ENCODE results near the gene KIFAP3.
"Not testable (repeated sequence)": the region's sequence is repeated elsewhere in the genome, so short reads cannot be mapped to it uniquely, and the experiment has no call there.

KIFAP3 gene

DNA sequence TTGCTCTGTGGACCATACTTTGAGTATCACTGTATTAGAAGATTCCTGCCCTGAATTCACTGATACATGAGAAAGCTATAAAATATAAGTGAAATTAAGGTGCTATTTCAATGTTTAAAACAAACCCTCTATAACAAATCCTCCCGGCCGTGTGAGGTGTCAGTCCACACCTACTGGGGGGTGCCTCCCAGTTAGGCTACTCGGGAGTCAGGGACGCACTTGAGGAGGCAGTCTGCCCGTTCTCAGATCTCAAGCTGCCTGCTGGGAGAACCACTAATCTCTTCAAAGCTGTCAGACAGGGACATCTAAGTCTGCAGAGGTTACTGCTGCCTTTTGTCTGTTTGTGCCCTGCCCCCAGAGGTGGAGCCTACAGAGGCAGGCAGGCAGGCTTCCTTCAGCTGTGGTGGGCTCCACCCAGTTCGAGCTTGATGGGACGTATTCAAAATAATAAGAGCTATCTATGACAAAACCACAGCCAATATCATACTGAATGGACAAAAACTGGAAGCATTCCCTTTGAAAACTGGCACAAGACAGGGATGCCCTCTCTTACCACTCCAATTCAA lies 71.1 kb downstream of the KIFAP3 start:
- H2AFZ ChIP-seq (ENCODE audit: low read depth, low read length); H2BK12ac ChIP-seq (ENCODE audit: low read length in 2 of 2); H3K27ac ChIP-seq (ENCODE audit: low read length, poor library complexity, severe bottlenecking); H3K4me1 ChIP-seq (ENCODE audit: control insufficient read depth, insufficient read depth, low read depth, low read length); H3K14ac ChIP-seq (ENCODE audit: low read length in 2 of 2); H3K18ac ChIP-seq (ENCODE audit: low read depth in 1 of 2, low read length in 2 of 2); H3K4ac ChIP-seq (ENCODE audit: low read depth in 1 of 2, low read length in 2 of 2); H4K91ac ChIP-seq (ENCODE audit: low read length); H3K4me3 ChIP-seq (ENCODE audit: insufficient read depth in 1 of 2, low read depth in 1 of 2, low read length in 2 of 2); H3K23ac ChIP-seq (ENCODE audit: low read length in 2 of 2); H2BK15ac ChIP-seq (ENCODE audit: low read depth, poor library complexity, severe bottlenecking); H3K9me3 ChIP-seq (ENCODE audit: control insufficient read depth, low read length); DNase-seq; H2BK5ac ChIP-seq (ENCODE audit: low read depth, low read length, poor library complexity, severe bottlenecking); H3K79me1 ChIP-seq (replicated peaks; ENCODE audit: low read length, poor library complexity, severe bottlenecking); H3K36me3 ChIP-seq (ENCODE audit: control insufficient read depth in 1 of 2, insufficient read depth in 2 of 2, low read depth in 1 of 2, low read length in 2 of 2); H3K27me3 ChIP-seq (ENCODE audit: control insufficient read depth in 1 of 2, insufficient read depth in 1 of 2, low read length in 2 of 2); H2BK120ac ChIP-seq (ENCODE audit: low read depth, low read length); H4K8ac ChIP-seq (ENCODE audit: low read length); H2AK5ac ChIP-seq (ENCODE audit: low read length, severe bottlenecking); H3K4me2 ChIP-seq (ENCODE audit: low read length, poor library complexity, severe bottlenecking); H3K9ac ChIP-seq (ENCODE audit: low read length): not testable (repeated sequence)
- WGBS: 29% methylated on average over 6 of the region's 7 CpGs

DNA sequence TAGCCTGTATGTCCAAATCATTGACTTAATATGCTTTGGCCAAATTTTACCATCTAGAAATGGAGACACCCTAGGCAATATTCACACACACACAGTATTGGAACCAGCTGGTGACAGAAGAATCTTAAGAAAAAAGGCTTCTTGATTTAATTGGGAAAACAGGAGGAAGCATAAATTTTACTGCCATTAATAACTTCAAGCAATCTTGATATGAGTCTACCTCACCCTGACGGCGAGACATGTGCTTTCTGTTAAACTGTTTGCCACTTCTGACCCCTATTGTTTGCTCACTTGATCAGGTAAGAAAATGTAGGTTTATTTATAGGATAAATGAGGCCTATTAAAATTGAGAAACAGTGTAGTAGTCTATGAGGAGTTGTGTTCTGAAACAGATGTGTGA lies 73.2 kb downstream of the KIFAP3 start:
- Histone ChIP-seq H2BK5ac (ENCODE audit: low read depth, low read length, poor library complexity, severe bottlenecking) (no peak overlapping the region), H3K36me3 (ENCODE audit: control insufficient read depth in 1 of 2, insufficient read depth in 2 of 2, low read depth in 1 of 2, low read length in 2 of 2) (peaks cover 0 to 13% of the 10 kb centered on the region in 2 experiments), H3K79me1 (replicated peaks; ENCODE audit: low read length, poor library complexity, severe bottlenecking) (no peaks in the 10 kb centered on the region), H2BK120ac (ENCODE audit: low read depth, low read length) (no peak overlapping the region), H3K18ac (ENCODE audit: low read depth in 1 of 2, low read length in 2 of 2) (no peak overlapping the region), H2AFZ (ENCODE audit: low read depth, low read length) (no peak overlapping the region), H3K9me3 (ENCODE audit: control insufficient read depth, low read length) (no peaks in the 10 kb centered on the region), H3K4ac (ENCODE audit: low read depth in 1 of 2, low read length in 2 of 2) (no peak overlapping the region), H3K23ac (ENCODE audit: low read length in 2 of 2) (no peak overlapping the region), H4K8ac (ENCODE audit: low read length) (no peak overlapping the region), H2BK12ac (ENCODE audit: low read length in 2 of 2) (no peak overlapping the region), H2BK15ac (ENCODE audit: low read depth, poor library complexity, severe bottlenecking) (no peak overlapping the region), H3K27ac (ENCODE audit: low read length, poor library complexity, severe bottlenecking) (no peak overlapping the region), H3K4me2 (ENCODE audit: low read length, poor library complexity, severe bottlenecking) (no peak overlapping the region), H3K27me3 (ENCODE audit: control insufficient read depth in 1 of 2, insufficient read depth in 1 of 2, low read length in 2 of 2) (no peaks in the 10 kb centered on the region), H3K4me1 (ENCODE audit: control insufficient read depth, insufficient read depth, low read depth, low read length) (no peaks in the 10 kb centered on the region), H4K91ac (ENCODE audit: low read length) (no peak overlapping the region), H3K14ac (ENCODE audit: low read length in 2 of 2) (no peak overlapping the region), H2AK5ac (ENCODE audit: low read length, severe bottlenecking) (no peak overlapping the region), H3K4me3 (ENCODE audit: insufficient read depth in 1 of 2, low read depth in 1 of 2, low read length in 2 of 2) (no peak overlapping the region), H3K9ac (ENCODE audit: low read length) (peak overlapping the region; percentile 31)
- WGBS: 50% methylated on average over 2 of the region's 2 CpGs
- no peak for DNase-seq

DNA sequence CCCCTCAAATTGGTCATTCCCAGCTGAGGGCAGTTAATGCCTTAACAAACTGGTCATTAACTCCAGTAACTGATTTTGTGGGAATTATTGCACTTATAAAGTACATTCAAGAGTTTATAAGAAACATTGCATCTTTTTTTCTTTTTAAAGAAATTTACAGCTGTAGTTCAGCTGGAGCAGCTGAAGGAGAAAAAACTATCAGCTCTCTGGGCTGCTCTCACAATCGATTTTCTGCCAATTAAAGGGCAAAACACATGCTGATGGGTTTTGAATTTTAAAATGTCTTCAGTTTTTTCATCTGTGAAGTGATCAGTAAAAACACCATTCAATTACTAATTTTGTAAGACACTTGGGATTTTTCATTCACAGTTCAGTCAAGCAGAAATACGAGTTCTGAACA lies 74.7 kb downstream of the KIFAP3 start:
- Histone ChIP-seq H2AFZ (ENCODE audit: low read depth, low read length) (no peak overlapping the region), H3K4me2 (ENCODE audit: low read length, poor library complexity, severe bottlenecking) (no peak overlapping the region), H3K4me1 (ENCODE audit: control insufficient read depth, insufficient read depth, low read depth, low read length) (no peaks in the 10 kb centered on the region), H4K8ac (ENCODE audit: low read length) (no peak overlapping the region), H3K9me3 (ENCODE audit: control insufficient read depth, low read length) (no peaks in the 10 kb centered on the region), H3K18ac (ENCODE audit: low read depth in 1 of 2, low read length in 2 of 2) (no peak overlapping the region), H4K91ac (ENCODE audit: low read length) (no peak overlapping the region), H3K9ac (ENCODE audit: low read length) (peak overlapping the region; percentile 75), H2AK5ac (ENCODE audit: low read length, severe bottlenecking) (no peak overlapping the region), H2BK12ac (ENCODE audit: low read length in 2 of 2) (no peak overlapping the region), H2BK5ac (ENCODE audit: low read depth, low read length, poor library complexity, severe bottlenecking) (no peak overlapping the region), H3K23ac (ENCODE audit: low read length in 2 of 2) (no peak overlapping the region), H2BK15ac (ENCODE audit: low read depth, poor library complexity, severe bottlenecking) (no peak overlapping the region), H3K27ac (ENCODE audit: low read length, poor library complexity, severe bottlenecking) (no peak overlapping the region), H3K4me3 (ENCODE audit: insufficient read depth in 1 of 2, low read depth in 1 of 2, low read length in 2 of 2) (no peak overlapping the region), H3K79me1 (replicated peaks; ENCODE audit: low read length, poor library complexity, severe bottlenecking) (no peaks in the 10 kb centered on the region), H3K27me3 (ENCODE audit: control insufficient read depth in 1 of 2, insufficient read depth in 1 of 2, low read length in 2 of 2) (no peaks in the 10 kb centered on the region), H2BK120ac (ENCODE audit: low read depth, low read length) (no peak overlapping the region), H3K14ac (ENCODE audit: low read length in 2 of 2) (no peak overlapping the region), H3K4ac (ENCODE audit: low read depth in 1 of 2, low read length in 2 of 2) (no peak overlapping the region), H3K36me3 (ENCODE audit: control insufficient read depth in 1 of 2, insufficient read depth in 2 of 2, low read depth in 1 of 2, low read length in 2 of 2) (peaks cover 0 to 14% of the 10 kb centered on the region in 2 experiments)
- no peak for DNase-seq
- 93% methylated on average over 1 of the region's 2 CpGs for WGBS

DNA sequence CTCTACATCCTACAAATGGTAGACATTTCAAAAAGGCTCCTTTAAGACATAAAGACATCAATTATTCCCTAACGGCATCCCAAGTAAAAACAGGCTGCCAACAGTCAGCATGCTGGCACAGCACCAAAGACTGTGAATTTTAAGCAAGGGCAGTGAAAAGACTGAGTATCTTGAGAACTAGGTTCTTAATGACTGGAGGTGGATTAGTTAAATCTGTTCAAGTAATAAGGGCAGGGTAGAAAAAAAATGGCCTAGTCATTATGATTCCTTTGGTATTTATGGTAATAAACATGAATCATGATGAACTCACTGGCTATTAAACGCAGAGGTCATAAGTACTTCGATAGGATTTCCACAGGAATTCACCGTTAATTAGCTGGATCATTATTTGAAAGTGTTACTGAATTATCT lies 75.2 kb downstream of the KIFAP3 start:
- no peak overlapping the region for H2BK5ac ChIP-seq (ENCODE audit: low read depth, low read length, poor library complexity, severe bottlenecking)
- no peak overlapping the region for H3K18ac ChIP-seq (ENCODE audit: low read depth in 1 of 2, low read length in 2 of 2)
- no peak overlapping the region for H3K4me2 ChIP-seq (ENCODE audit: low read length, poor library complexity, severe bottlenecking)
- no peak overlapping the region for H3K4me3 ChIP-seq (ENCODE audit: insufficient read depth in 1 of 2, low read depth in 1 of 2, low read length in 2 of 2)
- no peak overlapping the region for H3K14ac ChIP-seq (ENCODE audit: low read length in 2 of 2)
- peak; percentile 43 for DNase-seq
- H3K9me3 ChIP-seq (ENCODE audit: control insufficient read depth, low read length): no peaks in the 10 kb centered on the region
- no peak overlapping the region for H2BK120ac ChIP-seq (ENCODE audit: low read depth, low read length)
- H3K36me3 ChIP-seq (ENCODE audit: control insufficient read depth in 1 of 2, insufficient read depth in 2 of 2, low read depth in 1 of 2, low read length in 2 of 2): peaks cover 0 to 14% of the 10 kb centered on the region in 2 experiments
- H3K27ac ChIP-seq (ENCODE audit: low read length, poor library complexity, severe bottlenecking): no peak overlapping the region
- H4K8ac ChIP-seq (ENCODE audit: low read length): no peak overlapping the region
- no peak overlapping the region for H3K23ac ChIP-seq (ENCODE audit: low read length in 2 of 2)
- no peak overlapping the region for H4K91ac ChIP-seq (ENCODE audit: low read length)
- H3K4ac ChIP-seq (ENCODE audit: low read depth in 1 of 2, low read length in 2 of 2): no peak overlapping the region
- H2BK15ac ChIP-seq (ENCODE audit: low read depth, poor library complexity, severe bottlenecking): no peak overlapping the region
- H2AK5ac ChIP-seq (ENCODE audit: low read length, severe bottlenecking): no peak overlapping the region
- no peaks in the 10 kb centered on the region for H3K79me1 ChIP-seq (replicated peaks; ENCODE audit: low read length, poor library complexity, severe bottlenecking)
- H3K9ac ChIP-seq (ENCODE audit: low read length): peak overlapping the region; percentile 75
- H3K4me1 ChIP-seq (ENCODE audit: control insufficient read depth, insufficient read depth, low read depth, low read length): no peaks in the 10 kb centered on the region
- no peak overlapping the region for H2AFZ ChIP-seq (ENCODE audit: low read depth, low read length)
- 64% methylated on average over 4 of the region's 4 CpGs for WGBS
- H3K27me3 ChIP-seq (ENCODE audit: control insufficient read depth in 1 of 2, insufficient read depth in 1 of 2, low read length in 2 of 2): no peaks in the 10 kb centered on the region
- H2BK12ac ChIP-seq (ENCODE audit: low read length in 2 of 2): no peak overlapping the region

Measured in mesenchymal stem cell (in vitro differentiated cells and primary cell).